Progenitor cell of endocrine pancreas (in vitro differentiated cells): Measurements from ENCODE around the gene TASL. TPM values are rescaled to one million over a fixed set of nuclear protein-coding genes. Genes with fewer than 3 reads are reported as not detected.

Experiments used
- DNase-seq: peaks from one replicate; pipeline ENCODE4 v3.0.0; 2021; ENCODE audit warnings: low spot score; ENCODE audit not compliant: unreplicated experiment
- H3K27ac Mint-ChIP-seq: 2 replicates; pipeline ENCODE4 v1.8.0; 2021; ENCODE audit warnings: mild to moderate bottlenecking, moderate library complexity, mixed read lengths
- H3K27me3 Mint-ChIP-seq: 2 replicates; pipeline ENCODE4 v1.8.0; 2021; ENCODE audit warnings: mixed read lengths
- H3K36me3 Mint-ChIP-seq: 2 replicates; pipeline ENCODE4 v1.8.0; 2022; ENCODE audit warnings: mixed read lengths; ENCODE audit not compliant: insufficient read depth
- H3K4me1 Mint-ChIP-seq: 2 replicates; pipeline ENCODE4 v1.8.0; 2021; ENCODE audit warnings: low read depth, mixed read lengths
- H3K4me3 Mint-ChIP-seq: 2 replicates; pipeline ENCODE4 v1.8.0; 2021; ENCODE audit warnings: low read depth, mild to moderate bottlenecking, moderate library complexity, mixed read lengths
- H3K9me3 Mint-ChIP-seq: 2 replicates; pipeline ENCODE4 v1.8.0; 2021; ENCODE audit warnings: low read depth, mixed read lengths
- total RNA-seq: library from RNA; stranded (reverse); gene quantifications from 2 replicates; pipeline ENCODE4 v1.2.1, GENCODE V29; 2021
- TF ChIP-seq, protein P1 (sequence below): fragments of 200-600 bp; sonication (generic); IDR thresholded peaks from one replicate; pipeline ENCODE4 v1.5.0; 2021; ENCODE audit warnings: antibody characterized with exemption, mild to moderate bottlenecking; ENCODE audit not compliant: unreplicated experiment

TASL gene
- total RNA-seq, 1 donor from 2014 or later: not detected

GRCh38 chrX:30530606-30531005, 47.0 kb downstream of the TASL start:
- Mint-ChIP-seq H3K4me3 (no peak overlapping the region), H3K9me3 (peaks cover 3% of the 10 kb centered on the region), H3K27me3 (no peaks in the 10 kb centered on the region), H3K36me3 (no peaks in the 10 kb centered on the region), H3K27ac (no peak overlapping the region), H3K4me1 (no peaks in the 10 kb centered on the region)
- DNase-seq: no peak
- TF ChIP-seq, protein P1, sequence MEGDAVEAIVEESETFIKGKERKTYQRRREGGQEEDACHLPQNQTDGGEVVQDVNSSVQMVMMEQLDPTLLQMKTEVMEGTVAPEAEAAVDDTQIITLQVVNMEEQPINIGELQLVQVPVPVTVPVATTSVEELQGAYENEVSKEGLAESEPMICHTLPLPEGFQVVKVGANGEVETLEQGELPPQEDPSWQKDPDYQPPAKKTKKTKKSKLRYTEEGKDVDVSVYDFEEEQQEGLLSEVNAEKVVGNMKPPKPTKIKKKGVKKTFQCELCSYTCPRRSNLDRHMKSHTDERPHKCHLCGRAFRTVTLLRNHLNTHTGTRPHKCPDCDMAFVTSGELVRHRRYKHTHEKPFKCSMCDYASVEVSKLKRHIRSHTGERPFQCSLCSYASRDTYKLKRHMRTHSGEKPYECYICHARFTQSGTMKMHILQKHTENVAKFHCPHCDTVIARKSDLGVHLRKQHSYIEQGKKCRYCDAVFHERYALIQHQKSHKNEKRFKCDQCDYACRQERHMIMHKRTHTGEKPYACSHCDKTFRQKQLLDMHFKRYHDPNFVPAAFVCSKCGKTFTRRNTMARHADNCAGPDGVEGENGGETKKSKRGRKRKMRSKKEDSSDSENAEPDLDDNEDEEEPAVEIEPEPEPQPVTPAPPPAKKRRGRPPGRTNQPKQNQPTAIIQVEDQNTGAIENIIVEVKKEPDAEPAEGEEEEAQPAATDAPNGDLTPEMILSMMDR: no peak

- Mint-ChIP-seq H3K27ac (no peak overlapping the region), H3K4me3 (no peak overlapping the region), H3K27me3 (no peaks in the 10 kb centered on the region), H3K9me3 (peaks cover 3% of the 10 kb centered on the region), H3K36me3 (no peaks in the 10 kb centered on the region), H3K4me1 (no peaks in the 10 kb centered on the region)
- TF ChIP-seq, protein P1: no peak
- no peak for DNase-seq
Measured at GRCh38 chrX:30525732-30526131, 51.8 kb downstream of the TASL start.

GRCh38 chrX:30521440-30522182, 56.0 kb downstream of the TASL start:
- Mint-ChIP-seq H3K4me3 (no peak overlapping the region), H3K27me3 (no peaks in the 10 kb centered on the region), H3K9me3 (peaks cover 3% of the 10 kb centered on the region)

GRCh38 chrX:30513284-30513683, 64.3 kb downstream of the TASL start:
- H3K9me3 Mint-ChIP-seq: no peaks in the 10 kb centered on the region
- no peaks in the 10 kb centered on the region for H3K36me3 Mint-ChIP-seq
- no peaks in the 10 kb centered on the region for H3K4me1 Mint-ChIP-seq
- H3K4me3 Mint-ChIP-seq: no peak overlapping the region
- no peak for DNase-seq
- no peak overlapping the region for H3K27ac Mint-ChIP-seq
- TF ChIP-seq, protein P1: peak; percentile 70
- no peaks in the 10 kb centered on the region for H3K27me3 Mint-ChIP-seq

More at GRCh38 chrX:30521440-30522182, 56.0 kb downstream of the TASL start:
- Mint-ChIP-seq H3K27ac (no peak overlapping the region), H3K36me3 (no peaks in the 10 kb centered on the region), H3K4me1 (no peaks in the 10 kb centered on the region)
- no peak for DNase-seq
- TF ChIP-seq, protein P1: no peak

Other genes with a start within 250 kb of the TASL start
- 16.3 and 16.6 TPM in 2 replicates for gene GK, start 75.7 kb upstream of the TASL start, total RNA-seq